T-helper 2 cell treated with Interferon-gamma antibody and Interleukin-4, amounts not matched to agents 5 μg/mL and 100 μg/mL, for 36 hours (primary cell): ENCODE measurements around the gene SLC8B1.
A peak's percentile ranks its signal among the peaks of the same experiment; 100 is the strongest.

ENCODE experiments used
- DNase-seq: peaks from one replicate; pipeline ENCODE4 v3.0.0; 2021; ENCODE audit warnings: low spot score
- H3K27ac Mint-ChIP-seq: one replicate; pipeline ENCODE4 v1.8.0; 2021; ENCODE audit warnings: mild to moderate bottlenecking, mixed read lengths
- H3K27me3 Mint-ChIP-seq: one replicate; pipeline ENCODE4 v1.8.0; 2021; ENCODE audit warnings: low read depth, mixed read lengths
- H3K36me3 Mint-ChIP-seq: one replicate; pipeline ENCODE4 v1.8.0; 2021; ENCODE audit warnings: low read depth, mixed read lengths
- H3K4me1 Mint-ChIP-seq: one replicate; pipeline ENCODE4 v1.8.0; 2021; ENCODE audit warnings: low read depth, mixed read lengths
- H3K4me3 Mint-ChIP-seq: one replicate; pipeline ENCODE4 v1.8.0; 2022; ENCODE audit warnings: mild to moderate bottlenecking, moderate library complexity, mixed read lengths
- H3K9me3 Mint-ChIP-seq: one replicate; pipeline ENCODE4 v1.8.0; 2021; ENCODE audit warnings: mixed read lengths

Gene SLC8B1

GRCh38 chr12:113345318-113345717 is 10.4 kb upstream of the SLC8B1 start:
- H3K4me3 Mint-ChIP-seq = no peak overlapping the region
- H3K36me3 Mint-ChIP-seq = no peaks in the 10 kb centered on the region
- no peaks in the 10 kb centered on the region for H3K4me1 Mint-ChIP-seq
- no peak for DNase-seq
- peaks cover 2% of the 10 kb centered on the region for H3K27me3 Mint-ChIP-seq
- H3K27ac Mint-ChIP-seq = no peak overlapping the region
- no peaks in the 10 kb centered on the region for H3K9me3 Mint-ChIP-seq

GRCh38 chr12:113341535-113341934 is 6.6 kb upstream of the SLC8B1 start:
- H3K4me1 Mint-ChIP-seq = no peaks in the 10 kb centered on the region
- DNase-seq = no peak
- H3K27me3 Mint-ChIP-seq = no peaks in the 10 kb centered on the region

GRCh38 chr12:113340061-113340460 is 5.2 kb upstream of the SLC8B1 start:
- no peak for DNase-seq
- Mint-ChIP-seq H3K27me3 (no peaks in the 10 kb centered on the region), H3K27ac (no peak overlapping the region), H3K9me3 (no peaks in the 10 kb centered on the region), H3K4me3 (no peak overlapping the region), H3K36me3 (no peaks in the 10 kb centered on the region), H3K4me1 (peaks cover 2% of the 10 kb centered on the region)

More at GRCh38 chr12:113341535-113341934, 6.6 kb upstream of the SLC8B1 start:
- Mint-ChIP-seq H3K27ac (no peak overlapping the region), H3K4me3 (no peak overlapping the region), H3K36me3 (no peaks in the 10 kb centered on the region), H3K9me3 (no peaks in the 10 kb centered on the region)

GRCh38 chr12:113339540-113339939 is 4.6 kb upstream of the SLC8B1 start:
- Mint-ChIP-seq H3K27me3 (no peaks in the 10 kb centered on the region), H3K27ac (no peak overlapping the region), H3K4me1 (peaks cover 2% of the 10 kb centered on the region), H3K9me3 (no peaks in the 10 kb centered on the region), H3K36me3 (peaks cover 2% of the 10 kb centered on the region), H3K4me3 (no peak overlapping the region)
- DNase-seq = no peak

GRCh38 chr12:113333877-113334785 is 778 bp downstream of the SLC8B1 start:
- Mint-ChIP-seq H3K4me1 (peaks cover 10% of the 10 kb centered on the region), H3K9me3 (no peaks in the 10 kb centered on the region), H3K4me3 (peak overlapping the region; percentile 98), H3K27me3 (no peaks in the 10 kb centered on the region), H3K36me3 (peaks cover 28% of the 10 kb centered on the region), H3K27ac (peak overlapping the region; percentile 82)
- DNase-seq = peak; percentile 6

- Mint-ChIP-seq H3K9me3 (no peaks in the 10 kb centered on the region), H3K27ac (no peak overlapping the region), H3K36me3 (peaks cover 35% of the 10 kb centered on the region), H3K4me1 (peaks cover 10% of the 10 kb centered on the region), H3K27me3 (no peaks in the 10 kb centered on the region), H3K4me3 (peak overlapping the region; percentile 98)
- DNase-seq = no peak
Measured at GRCh38 chr12:113333418-113333750, 1.5 kb downstream of the SLC8B1 start.

GRCh38 chr12:113332688-113333417 is 2.1 kb downstream of the SLC8B1 start:
- Mint-ChIP-seq H3K4me1 (peaks cover 10% of the 10 kb centered on the region), H3K9me3 (no peaks in the 10 kb centered on the region), H3K36me3 (peaks cover 37% of the 10 kb centered on the region), H3K4me3 (peak overlapping the region; percentile 98), H3K27me3 (no peaks in the 10 kb centered on the region), H3K27ac (no peak overlapping the region)
- no peak for DNase-seq

- no peaks in the 10 kb centered on the region for H3K9me3 Mint-ChIP-seq
Measured at GRCh38 chr12:113330505-113330904, 4.4 kb downstream of the SLC8B1 start.

GRCh38 chr12:113329791-113330417 is 5.0 kb downstream of the SLC8B1 start:
- Mint-ChIP-seq H3K36me3 (peaks cover 43% of the 10 kb centered on the region), H3K9me3 (no peaks in the 10 kb centered on the region), H3K4me1 (peaks cover 8% of the 10 kb centered on the region), H3K27ac (peak overlapping the region; percentile 39), H3K4me3 (no peak overlapping the region), H3K27me3 (no peaks in the 10 kb centered on the region)
- DNase-seq = no peak

More at GRCh38 chr12:113330505-113330904, 4.4 kb downstream of the SLC8B1 start:
- H3K4me1 Mint-ChIP-seq = peaks cover 10% of the 10 kb centered on the region
- H3K4me3 Mint-ChIP-seq = no peak overlapping the region
- H3K36me3 Mint-ChIP-seq = peaks cover 40% of the 10 kb centered on the region
- H3K27me3 Mint-ChIP-seq = no peaks in the 10 kb centered on the region
- DNase-seq = no peak
- no peak overlapping the region for H3K27ac Mint-ChIP-seq

- Mint-ChIP-seq H3K27me3 (no peaks in the 10 kb centered on the region), H3K4me3 (no peak overlapping the region), H3K36me3 (peaks cover 40% of the 10 kb centered on the region), H3K27ac (no peak overlapping the region), H3K9me3 (no peaks in the 10 kb centered on the region), H3K4me1 (peaks cover 5% of the 10 kb centered on the region)
- no peak for DNase-seq
Measured at GRCh38 chr12:113329022-113329790, 5.7 kb downstream of the SLC8B1 start.

- no peak for DNase-seq
- H3K36me3 Mint-ChIP-seq = peaks cover 42% of the 10 kb centered on the region
- peaks cover 4% of the 10 kb centered on the region for H3K4me1 Mint-ChIP-seq
- H3K4me3 Mint-ChIP-seq = no peak overlapping the region
- no peaks in the 10 kb centered on the region for H3K27me3 Mint-ChIP-seq
- no peaks in the 10 kb centered on the region for H3K9me3 Mint-ChIP-seq
- H3K27ac Mint-ChIP-seq = no peak overlapping the region
Measured at GRCh38 chr12:113328368-113328889, 6.5 kb downstream of the SLC8B1 start.

- Mint-ChIP-seq H3K36me3 (peaks cover 46% of the 10 kb centered on the region), H3K4me1 (peaks cover 6% of the 10 kb centered on the region), H3K9me3 (no peaks in the 10 kb centered on the region), H3K27me3 (no peaks in the 10 kb centered on the region), H3K27ac (no peak overlapping the region), H3K4me3 (no peak overlapping the region)
- DNase-seq = no peak
Measured at GRCh38 chr12:113326775-113327395, 8.0 kb downstream of the SLC8B1 start.

GRCh38 chr12:113325916-113326315 is 9.0 kb downstream of the SLC8B1 start:
- Mint-ChIP-seq H3K27ac (no peak overlapping the region), H3K36me3 (peaks cover 48% of the 10 kb centered on the region)
- no peak for DNase-seq

More at GRCh38 chr12:113325916-113326315, 9.0 kb downstream of the SLC8B1 start:
- Mint-ChIP-seq H3K9me3 (no peaks in the 10 kb centered on the region), H3K27me3 (no peaks in the 10 kb centered on the region), H3K4me3 (no peak overlapping the region), H3K4me1 (peaks cover 6% of the 10 kb centered on the region)
